SK-N-SH (cell line): ENCODE results near the gene ENOPH1. TPM values are rescaled to one million over a fixed set of nuclear protein-coding genes. Genes with fewer than 3 reads are reported as not detected.

Source experiments
- CTCF ChIA-PET: fragments of 300-600, 350-600 bp; formaldehyde crosslinking; extraction: SDS; loops from one replicate; lab custom pipeline; 2021; lab: Yijun Ruan, JAX
- POLR2A ChIA-PET: fragments of 350-600 bp; sonication (Branson Sonifier 250); formaldehyde crosslinking; extraction: SDS; loops from one replicate; lab custom pipeline; 2020; ENCODE audit warnings: antibody characterized with exemption, inconsistent platforms; lab: Yijun Ruan, JAX
- DNase-seq: peaks from one replicate; pipeline ENCODE4 v3.0.0; 2012
- H2AFZ ChIP-seq: fragments of 200-600 bp; sonication (generic); 2 replicates; pipeline ENCODE4 v1.8.1; 2016; ENCODE audit warnings: antibody characterized with exemption, mild to moderate bottlenecking, low read depth
- H3F3A ChIP-seq: fragments of 200-600 bp; sonication (generic); replicated peaks from 2 replicates; pipeline ENCODE3; 2016; ENCODE audit warnings: antibody characterized with exemption, mild to moderate bottlenecking; ENCODE audit not compliant: insufficient read depth
- H3K27ac ChIP-seq, 2 experiments: fragments of 200-500 bp in 1 of 2; fragments of 200-600 bp in 1 of 2; sonication (Bioruptor generic) in 1 of 2; sonication (generic), shearing (Covaris generic) in 1 of 2; 2 replicates each; pipeline versions ENCODE4 v1.5.1 to v1.6.1; 2014 to 2016; ENCODE audit warnings: low read depth in 2 of 2, inconsistent platforms in 1 of 2, low read length in 1 of 2, mild to moderate bottlenecking in 1 of 2, mixed read lengths in 1 of 2
- H3K27me3 ChIP-seq: fragments of 200-600 bp; sonication (generic), shearing (Covaris generic); 2 replicates; pipeline ENCODE4 v1.6.1; 2016; ENCODE audit warnings: mixed run types; ENCODE audit not compliant: insufficient read depth
- H3K36me3 ChIP-seq, 2 experiments: fragments of 200-500 bp in 1 of 2; fragments of 200-600 bp in 1 of 2; sonication (Bioruptor generic) in 1 of 2; sonication (generic) in 1 of 2; replicated peaks in 1 of 2; 2 replicates each; pipeline versions ENCODE3 to v1.5.1; 2014 to 2016; ENCODE audit warnings: low read length in 1 of 2, mild to moderate bottlenecking in 1 of 2; ENCODE audit not compliant: insufficient read depth in 2 of 2, control insufficient read depth in 1 of 2
- H3K4me1 ChIP-seq, 2 experiments: fragments of 200-500 bp in 1 of 2; fragments of 200-600 bp in 1 of 2; sonication (Bioruptor generic) in 1 of 2; sonication (generic), shearing (Covaris generic) in 1 of 2; 2 replicates each; pipeline versions ENCODE4 v1.5.1 to v1.6.1; 2014 to 2016; ENCODE audit warnings: low read depth in 1 of 2, low read length in 1 of 2, mixed run types in 1 of 2; ENCODE audit not compliant: insufficient read depth in 2 of 2, control insufficient read depth in 1 of 2
- H3K4me2 ChIP-seq: fragments of 200-600 bp; sonication (generic), shearing (Covaris generic); 2 replicates; pipeline ENCODE4 v1.6.1; 2017; ENCODE audit warnings: mixed run types
- H3K4me3 ChIP-seq, 2 experiments: fragments of 200-500 bp in 1 of 2; fragments of 200-600 bp in 1 of 2; sonication (Bioruptor generic) in 1 of 2; sonication (generic), shearing (Covaris generic) in 1 of 2; 2 replicates each; pipeline versions ENCODE4 v1.5.1 to v1.8.1; 2014 to 2016; ENCODE audit warnings: low read depth in 2 of 2, inconsistent platforms in 1 of 2, low read length in 1 of 2, mild to moderate bottlenecking in 1 of 2, mixed read lengths in 1 of 2, moderate library complexity in 1 of 2
- H3K79me2 ChIP-seq: fragments of 200-600 bp; sonication (generic); 2 replicates; pipeline ENCODE4 v1.8.1; 2017; ENCODE audit warnings: mild to moderate bottlenecking; ENCODE audit not compliant: insufficient read depth
- H3K9ac ChIP-seq: fragments of 200-600 bp; sonication (generic); 2 replicates; pipeline ENCODE4 v1.6.1; 2017; ENCODE audit warnings: mixed run types
- H3K9me2 ChIP-seq: fragments of 200-600 bp; sonication (generic); 2 replicates; pipeline ENCODE4 v1.6.1; 2017; ENCODE audit warnings: mixed run types
- H3K9me3 ChIP-seq: fragments of 200-600 bp; sonication (generic); 2 replicates; pipeline ENCODE4 v1.6.1; 2017; ENCODE audit warnings: mixed run types, mild to moderate bottlenecking, moderate library complexity
- H4K20me1 ChIP-seq: fragments of 200-600 bp; sonication (generic); 2 replicates; pipeline ENCODE4 v1.6.1; 2017; ENCODE audit warnings: mild to moderate bottlenecking, mixed run types; ENCODE audit not compliant: insufficient read depth
- CHD2 ChIP-seq: fragments of 150-350 bp; IDR thresholded peaks from 2 replicates; pipeline ENCODE4 v1.6.1; 2018; ENCODE audit warnings: low read length; ENCODE audit not compliant: partially characterized antibody
- ELF1 ChIP-seq: IDR thresholded peaks from 2 replicates; pipeline ENCODE4 v1.4.0; 2012
- EZH2phosphoT487 ChIP-seq: fragments of 200-600 bp; sonication (generic); IDR thresholded peaks from 2 replicates; pipeline ENCODE4 v1.6.1; 2017; ENCODE audit warnings: low read depth, mixed run types, mild to moderate bottlenecking, antibody characterized with exemption, moderate library complexity, borderline replicate concordance
- FOXJ3 ChIP-seq: sonication (generic); formaldehyde crosslinking; IDR thresholded peaks from 2 replicates; pipeline ENCODE4 v1.5.1; 2020; ENCODE audit warnings: mild to moderate bottlenecking, missing genetic modification reagents
- FOXM1 ChIP-seq: IDR thresholded peaks from 2 replicates; pipeline ENCODE4 v1.4.0; 2012; ENCODE audit warnings: low read depth, mild to moderate bottlenecking
- GABPA ChIP-seq: IDR thresholded peaks from 2 replicates; pipeline ENCODE4 v1.4.0; 2012; ENCODE audit warnings: low read depth, mild to moderate bottlenecking
- GATA2 ChIP-seq: sonication (generic); formaldehyde crosslinking; IDR thresholded peaks from 2 replicates; pipeline ENCODE4 v1.5.0; 2020; ENCODE audit warnings: mild to moderate bottlenecking, missing genetic modification reagents
- JUND ChIP-seq: IDR thresholded peaks from 2 replicates; pipeline ENCODE4 v1.4.0; 2012
- MEF2A ChIP-seq: IDR thresholded peaks from 2 replicates; pipeline ENCODE4 v1.4.0; 2012; ENCODE audit warnings: low read depth, borderline replicate concordance
- RAD21 ChIP-seq: IDR thresholded peaks from 2 replicates; pipeline ENCODE4 v1.6.1; 2012; ENCODE audit warnings: mild to moderate bottlenecking, low read length
- RCOR1 ChIP-seq: fragments of 150-350 bp; IDR thresholded peaks from 2 replicates; pipeline ENCODE4 v1.6.1; 2017; ENCODE audit warnings: antibody characterized with exemption, low read length
- RFX5 ChIP-seq: IDR thresholded peaks from 2 replicates; pipeline ENCODE4 v1.6.1; 2012; ENCODE audit warnings: mild to moderate bottlenecking, improper control_type of control experiment, low read length
- RXRA ChIP-seq: IDR thresholded peaks from 2 replicates; pipeline ENCODE4 v1.4.0; 2012; ENCODE audit warnings: low read depth, mild to moderate bottlenecking, borderline replicate concordance
- SIN3A ChIP-seq: IDR thresholded peaks from 2 replicates; pipeline ENCODE4 v1.6.1; 2012; ENCODE audit warnings: low read depth, mild to moderate bottlenecking, low read length, moderate library complexity, borderline replicate concordance
- WGBS: methylation state at CpG from one replicate; pipeline ENCODE4 v1.1.6; 2017; ENCODE audit warnings: low lambda C conversion rate; 5-methylcytosine and 5-hydroxymethylcytosine counted together
- polyA plus RNA-seq, 3 experiments: library from polyadenylated mRNA; depleted of rRNA; stranded (reverse); fragments of >200 nt; gene quantifications; 2 replicates each; pipeline ENCODE4 v1.2.3, GENCODE V29; 2012
- TF ChIP-seq, protein P1 (sequence below): IDR thresholded peaks from 2 replicates; pipeline ENCODE4 v1.4.0; 2012; ENCODE audit warnings: low read depth, borderline replicate concordance
- TF ChIP-seq, protein P2 (sequence below): IDR thresholded peaks from 2 replicates; pipeline ENCODE4 v1.4.0; 2012; ENCODE audit warnings: low read depth
- TF ChIP-seq, protein P3 (sequence below): IDR thresholded peaks from 2 replicates; pipeline ENCODE4 v1.4.0; 2012; ENCODE audit warnings: low read depth, borderline replicate concordance
- TF ChIP-seq, protein P4 (sequence below): IDR thresholded peaks from 2 replicates; pipeline ENCODE4 v1.6.1; 2012; ENCODE audit warnings: mild to moderate bottlenecking, low read depth, low read length, moderate library complexity
- TF ChIP-seq, protein P5 (sequence below): IDR thresholded peaks from 2 replicates; pipeline ENCODE4; 2012
- TF ChIP-seq, protein P6 (sequence below): fragments of 150-350 bp; IDR thresholded peaks from 2 replicates; pipeline ENCODE4 v1.6.1; 2017; ENCODE audit warnings: antibody characterized with exemption, low read length, low read depth, borderline replicate concordance

ENOPH1 gene
- polyA plus RNA-seq, 1 of the 3 experiments (the other 2 are of a cell fraction), result 14.9 TPM

DNA sequence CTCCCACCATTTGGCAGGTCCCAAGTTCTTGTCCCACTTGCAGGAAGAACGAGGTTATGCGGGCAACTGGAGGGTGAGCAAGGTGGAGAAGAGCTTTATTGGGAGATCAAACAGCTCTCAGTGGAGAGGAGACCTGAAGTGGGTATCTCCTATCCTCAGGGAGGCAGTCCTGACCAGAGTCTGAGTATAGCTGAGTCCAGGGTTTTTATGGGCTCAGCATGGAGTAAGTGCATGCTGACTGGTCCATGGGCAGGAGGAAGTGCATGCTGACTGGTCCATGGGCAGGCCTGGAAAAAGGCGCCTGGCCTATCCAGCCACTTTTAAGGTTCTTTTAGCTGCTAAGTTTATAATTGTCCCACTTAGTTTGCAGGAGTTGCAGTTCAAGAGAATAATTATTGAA is 49.2 kb upstream of the ENOPH1 start:
- CTCF ChIA-PET, result interaction anchor here (1.6 kb wide), 1 partner anchor 48 kb away, joined by 8 read pairs; the partner anchor contains the start of gene HNRNPDL
- POLR2A ChIA-PET, result interaction anchor here (1.3 to 1.5 kb wide), 2 partner anchors 20 to 48 kb away, joined by 3 to 5 read pairs; no protein-coding TSS in a partner anchor

More for the DNA sequence above, 49.2 kb upstream of the ENOPH1 start:
- 0 out of 2 replicates have a peak, but pooled peaks cover 9% of the 10 kb centered on the region for H3K9me3 ChIP-seq
- H3K4me3 ChIP-seq, result no peak overlapping the region
- no peak overlapping the region for H3K4me2 ChIP-seq
- H3K9me2 ChIP-seq, result no peaks in the 10 kb centered on the region
- H3K27me3 ChIP-seq, result no peaks in the 10 kb centered on the region
- H2AFZ ChIP-seq, result no peak overlapping the region
- H3K9ac ChIP-seq, result no peak overlapping the region
- H3K36me3 ChIP-seq, result peaks cover 0 to 5% of the 10 kb centered on the region in 2 experiments
- H3F3A ChIP-seq, result peaks cover 4% of the 10 kb centered on the region
- no peaks in the 10 kb centered on the region; a peak in 1 of 4 replicates for H3K4me1 ChIP-seq
- DNase-seq, result no peak
- no peak for TF ChIP-seq ELF1
- TF ChIP-seq FOXM1, result no peak
- no peak for TF ChIP-seq CHD2
- TF ChIP-seq GATA2 (CRISPR knock-in tag), result no peak
- no peak for TF ChIP-seq GABPA
- TF ChIP-seq, protein P1, sequence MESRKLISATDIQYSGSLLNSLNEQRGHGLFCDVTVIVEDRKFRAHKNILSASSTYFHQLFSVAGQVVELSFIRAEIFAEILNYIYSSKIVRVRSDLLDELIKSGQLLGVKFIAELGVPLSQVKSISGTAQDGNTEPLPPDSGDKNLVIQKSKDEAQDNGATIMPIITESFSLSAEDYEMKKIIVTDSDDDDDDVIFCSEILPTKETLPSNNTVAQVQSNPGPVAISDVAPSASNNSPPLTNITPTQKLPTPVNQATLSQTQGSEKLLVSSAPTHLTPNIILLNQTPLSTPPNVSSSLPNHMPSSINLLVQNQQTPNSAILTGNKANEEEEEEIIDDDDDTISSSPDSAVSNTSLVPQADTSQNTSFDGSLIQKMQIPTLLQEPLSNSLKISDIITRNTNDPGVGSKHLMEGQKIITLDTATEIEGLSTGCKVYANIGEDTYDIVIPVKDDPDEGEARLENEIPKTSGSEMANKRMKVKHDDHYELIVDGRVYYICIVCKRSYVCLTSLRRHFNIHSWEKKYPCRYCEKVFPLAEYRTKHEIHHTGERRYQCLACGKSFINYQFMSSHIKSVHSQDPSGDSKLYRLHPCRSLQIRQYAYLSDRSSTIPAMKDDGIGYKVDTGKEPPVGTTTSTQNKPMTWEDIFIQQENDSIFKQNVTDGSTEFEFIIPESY, result no peak
- TF ChIP-seq, protein P2, sequence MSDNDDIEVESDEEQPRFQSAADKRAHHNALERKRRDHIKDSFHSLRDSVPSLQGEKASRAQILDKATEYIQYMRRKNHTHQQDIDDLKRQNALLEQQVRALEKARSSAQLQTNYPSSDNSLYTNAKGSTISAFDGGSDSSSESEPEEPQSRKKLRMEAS, result no peak
- TF ChIP-seq FOXJ3, result no peak
- TF ChIP-seq RXRA, result no peak
- TF ChIP-seq, protein P3, sequence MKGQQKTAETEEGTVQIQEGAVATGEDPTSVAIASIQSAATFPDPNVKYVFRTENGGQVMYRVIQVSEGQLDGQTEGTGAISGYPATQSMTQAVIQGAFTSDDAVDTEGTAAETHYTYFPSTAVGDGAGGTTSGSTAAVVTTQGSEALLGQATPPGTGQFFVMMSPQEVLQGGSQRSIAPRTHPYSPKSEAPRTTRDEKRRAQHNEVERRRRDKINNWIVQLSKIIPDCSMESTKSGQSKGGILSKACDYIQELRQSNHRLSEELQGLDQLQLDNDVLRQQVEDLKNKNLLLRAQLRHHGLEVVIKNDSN, result no peak
- TF ChIP-seq MEF2A, result no peak
- TF ChIP-seq, protein P4, sequence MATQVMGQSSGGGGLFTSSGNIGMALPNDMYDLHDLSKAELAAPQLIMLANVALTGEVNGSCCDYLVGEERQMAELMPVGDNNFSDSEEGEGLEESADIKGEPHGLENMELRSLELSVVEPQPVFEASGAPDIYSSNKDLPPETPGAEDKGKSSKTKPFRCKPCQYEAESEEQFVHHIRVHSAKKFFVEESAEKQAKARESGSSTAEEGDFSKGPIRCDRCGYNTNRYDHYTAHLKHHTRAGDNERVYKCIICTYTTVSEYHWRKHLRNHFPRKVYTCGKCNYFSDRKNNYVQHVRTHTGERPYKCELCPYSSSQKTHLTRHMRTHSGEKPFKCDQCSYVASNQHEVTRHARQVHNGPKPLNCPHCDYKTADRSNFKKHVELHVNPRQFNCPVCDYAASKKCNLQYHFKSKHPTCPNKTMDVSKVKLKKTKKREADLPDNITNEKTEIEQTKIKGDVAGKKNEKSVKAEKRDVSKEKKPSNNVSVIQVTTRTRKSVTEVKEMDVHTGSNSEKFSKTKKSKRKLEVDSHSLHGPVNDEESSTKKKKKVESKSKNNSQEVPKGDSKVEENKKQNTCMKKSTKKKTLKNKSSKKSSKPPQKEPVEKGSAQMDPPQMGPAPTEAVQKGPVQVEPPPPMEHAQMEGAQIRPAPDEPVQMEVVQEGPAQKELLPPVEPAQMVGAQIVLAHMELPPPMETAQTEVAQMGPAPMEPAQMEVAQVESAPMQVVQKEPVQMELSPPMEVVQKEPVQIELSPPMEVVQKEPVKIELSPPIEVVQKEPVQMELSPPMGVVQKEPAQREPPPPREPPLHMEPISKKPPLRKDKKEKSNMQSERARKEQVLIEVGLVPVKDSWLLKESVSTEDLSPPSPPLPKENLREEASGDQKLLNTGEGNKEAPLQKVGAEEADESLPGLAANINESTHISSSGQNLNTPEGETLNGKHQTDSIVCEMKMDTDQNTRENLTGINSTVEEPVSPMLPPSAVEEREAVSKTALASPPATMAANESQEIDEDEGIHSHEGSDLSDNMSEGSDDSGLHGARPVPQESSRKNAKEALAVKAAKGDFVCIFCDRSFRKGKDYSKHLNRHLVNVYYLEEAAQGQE, result no peak
- TF ChIP-seq RFX5, result no peak
- TF ChIP-seq, protein P5, sequence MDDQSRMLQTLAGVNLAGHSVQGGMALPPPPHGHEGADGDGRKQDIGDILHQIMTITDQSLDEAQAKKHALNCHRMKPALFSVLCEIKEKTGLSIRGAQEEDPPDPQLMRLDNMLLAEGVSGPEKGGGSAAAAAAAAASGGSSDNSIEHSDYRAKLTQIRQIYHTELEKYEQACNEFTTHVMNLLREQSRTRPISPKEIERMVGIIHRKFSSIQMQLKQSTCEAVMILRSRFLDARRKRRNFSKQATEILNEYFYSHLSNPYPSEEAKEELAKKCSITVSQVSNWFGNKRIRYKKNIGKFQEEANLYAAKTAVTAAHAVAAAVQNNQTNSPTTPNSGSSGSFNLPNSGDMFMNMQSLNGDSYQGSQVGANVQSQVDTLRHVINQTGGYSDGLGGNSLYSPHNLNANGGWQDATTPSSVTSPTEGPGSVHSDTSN, result no peak
- no peak for TF ChIP-seq RAD21
- TF ChIP-seq, protein P6, sequence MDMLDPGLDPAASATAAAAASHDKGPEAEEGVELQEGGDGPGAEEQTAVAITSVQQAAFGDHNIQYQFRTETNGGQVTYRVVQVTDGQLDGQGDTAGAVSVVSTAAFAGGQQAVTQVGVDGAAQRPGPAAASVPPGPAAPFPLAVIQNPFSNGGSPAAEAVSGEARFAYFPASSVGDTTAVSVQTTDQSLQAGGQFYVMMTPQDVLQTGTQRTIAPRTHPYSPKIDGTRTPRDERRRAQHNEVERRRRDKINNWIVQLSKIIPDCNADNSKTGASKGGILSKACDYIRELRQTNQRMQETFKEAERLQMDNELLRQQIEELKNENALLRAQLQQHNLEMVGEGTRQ, result no peak
- no peak for TF ChIP-seq EZH2phosphoT487
- no peak for TF ChIP-seq SIN3A
- no peak for TF ChIP-seq JUND
- no peak for TF ChIP-seq RCOR1
- no peak overlapping the region for H3K27ac ChIP-seq
- peaks cover 37% of the 10 kb centered on the region for H3K79me2 ChIP-seq
- H4K20me1 ChIP-seq, result 0 out of 2 replicates have a peak, but pooled peaks cover under 1% of the 10 kb centered on the region
- WGBS, result 97% methylated on average over 3 of the region's 3 CpGs
